SK-MEL-5 (cell line): ENCODE measurements around the gene EMP1. TPM values are rescaled to one million over a fixed set of nuclear protein-coding genes. Genes with fewer than 3 reads are reported as not detected.

ENCODE experiments used
- DNase-seq: peaks from one replicate; pipeline ENCODE4 v3.0.0-alpha.2; 2016; ENCODE audit warnings: low read depth, low spot score
- in situ Hi-C: cut with HindIII; loops from 2 replicates; pipeline ENCODE4 v1.10.0; 2016; ENCODE audit warnings: low sequenced_read_pairs, high pct_unique_total_duplicates, low pct_unique_long_range_greater_than_20kb
- polyA plus RNA-seq, 2 experiments: library from polyadenylated mRNA; depleted of rRNA; stranded (reverse); fragments of >200 nt; gene quantifications; 2 replicates each; pipeline ENCODE4 v1.2.3, GENCODE V29; 2015
- total RNA-seq: library from RNA; depleted of rRNA; stranded (reverse); fragments of >200 nt; shearing (Covaris generic); gene quantifications from 2 replicates; pipeline ENCODE4 v1.2.3, GENCODE V29; 2014; rRNA removed

EMP1 gene
- 8.7 and 14.3 TPM in 2 replicates for total RNA-seq
- polyA plus RNA-seq (2015; cell fraction: cytosol; rRNA removed), result 41.8 and 57.8 TPM in 2 replicates
- polyA plus RNA-seq (2015; cell fraction: nucleus; rRNA removed), result 9.2 and 23.4 TPM in 2 replicates

GRCh38 chr12:13196130-13196921 lies at the start of gene EMP1:
TSS of gene EMP1 (plus strand) at chr12:13196726. CDS start at chr12:13211511, 14,785 bp downstream.
- in situ Hi-C loops, result no loop called here
- DNase-seq, result peak; percentile 92

- DNase-seq, result no peak
- in situ Hi-C loops, result no loop called here
These were observed 48.6 kb upstream of the EMP1 start for GRCh38 chr12:13147688-13148484.

GRCh38 chr12:13148485-13148847 lies 48.1 kb upstream of the EMP1 start:
- no peak for DNase-seq
- in situ Hi-C loops, result no loop called here

GRCh38 chr12:13149411-13149810 lies 47.1 kb upstream of the EMP1 start:
- no peak for DNase-seq
- in situ Hi-C loops, result no loop called here

- no peak for DNase-seq
These were observed 44.2 kb upstream of the EMP1 start for GRCh38 chr12:13152281-13152680.

GRCh38 chr12:13152756-13153155 lies 43.8 kb upstream of the EMP1 start:
- in situ Hi-C loops, result no loop called here

More at GRCh38 chr12:13152281-13152680, 44.2 kb upstream of the EMP1 start:
- in situ Hi-C loops, result no loop called here

GRCh38 chr12:13153180-13153579 lies 43.3 kb upstream of the EMP1 start:
- in situ Hi-C loops, result no loop called here
- DNase-seq, result no peak

More at GRCh38 chr12:13152756-13153155, 43.8 kb upstream of the EMP1 start:
- no peak for DNase-seq

- DNase-seq, result no peak
- in situ Hi-C loops, result no loop called here
These were observed 42.4 kb upstream of the EMP1 start for GRCh38 chr12:13154027-13154538.

- in situ Hi-C loops, result no loop called here
- DNase-seq, result no peak
These were observed 41.7 kb upstream of the EMP1 start for GRCh38 chr12:13154831-13155230.

GRCh38 chr12:13156277-13156676 lies 40.2 kb upstream of the EMP1 start:
- no peak for DNase-seq
- in situ Hi-C loops, result no loop called here

GRCh38 chr12:13161172-13161571 lies 35.4 kb upstream of the EMP1 start:
- in situ Hi-C loops, result no loop called here
- no peak for DNase-seq

- in situ Hi-C loops, result no loop called here
- no peak for DNase-seq
These were observed 33.6 kb upstream of the EMP1 start for GRCh38 chr12:13162904-13163303.

GRCh38 chr12:13163868-13164635 lies 32.5 kb upstream of the EMP1 start:
- in situ Hi-C loops, result no loop called here
- DNase-seq, result no peak

- DNase-seq, result no peak
- in situ Hi-C loops, result no loop called here
These were observed 31.5 kb upstream of the EMP1 start for GRCh38 chr12:13164921-13165616.

- DNase-seq, result peak; percentile 36
- in situ Hi-C loops, result no loop called here
These were observed 30.9 kb upstream of the EMP1 start for GRCh38 chr12:13165617-13166041.

GRCh38 chr12:13167226-13167625 lies 29.3 kb upstream of the EMP1 start:
- in situ Hi-C loops, result no loop called here
- no peak for DNase-seq

- DNase-seq, result no peak
- in situ Hi-C loops, result no loop called here
These were observed 28.6 kb upstream of the EMP1 start for GRCh38 chr12:13167906-13168305.
